Naive thymus-derived CD4-positive, alpha-beta T cell (primary cell): Measurements from ENCODE around the gene SERHL2. TPM values are rescaled to one million over a fixed set of nuclear protein-coding genes. Genes with fewer than 3 reads are reported as not detected.
"Not testable (repeated sequence)": the region's sequence is repeated elsewhere in the genome, so short reads cannot be mapped to it uniquely, and the experiment has no call there.

ENCODE experiments used
- ATAC-seq: fragments of 150-1000 bp; cut with Tn5 transposase; 2 replicates; pipeline ENCODE4 v1.10.0; 2021; ENCODE audit warnings: mild to moderate bottlenecking, moderate library complexity
- CTCF ChIA-PET: fragments of 350-600 bp; sonication (Branson Sonifier 250); formaldehyde crosslinking; loops from one replicate; lab custom pipeline; 2021; ENCODE audit warnings: antibody characterized with exemption; lab: Charles Lee
- POLR2A ChIA-PET: fragments of 350-600 bp; sonication (Branson Sonifier 250); formaldehyde crosslinking; loops from one replicate; lab custom pipeline; 2021; ENCODE audit warnings: antibody characterized with exemption, inconsistent platforms; lab: Charles Lee
- DNase-seq, 9 donors: peaks; one replicate each; pipeline versions ENCODE4 v3.0.0 to v3.0.0-alpha.2; 2020 to 2022; ENCODE audit warnings: mixed read lengths in 1 of 9
- H3K27ac ChIP-seq: one replicate; pipeline ENCODE4 v1.7.0; 2013; ENCODE audit warnings: mild to moderate bottlenecking, low read depth, low read length, moderate library complexity
- H3K27me3 ChIP-seq, 2 donors: one replicate each; pipeline ENCODE4 v1.7.0; 2013; ENCODE audit warnings: low read length in 2 of 2, mild to moderate bottlenecking in 2 of 2, moderate library complexity in 2 of 2; ENCODE audit not compliant: control insufficient read depth in 2 of 2, insufficient read depth in 2 of 2
- H3K36me3 ChIP-seq, 3 experiments: 1 replicate in 2 of 3; 2 replicates in 1 of 3; pipeline ENCODE4 v1.7.0; 2013; ENCODE audit warnings: low read length in 3 of 3, mild to moderate bottlenecking in 3 of 3, moderate library complexity in 1 of 3; ENCODE audit not compliant: insufficient read depth in 3 of 3, control insufficient read depth in 2 of 3
- H3K4me1 ChIP-seq, 2 donors: one replicate each; pipeline ENCODE4 v1.7.0; 2013; ENCODE audit warnings: low read length in 2 of 2, mild to moderate bottlenecking in 2 of 2, moderate library complexity in 1 of 2; ENCODE audit not compliant: control insufficient read depth in 2 of 2, insufficient read depth in 2 of 2
- H3K4me3 ChIP-seq: 2 replicates; pipeline ENCODE4 v1.7.0; 2013; ENCODE audit warnings: mild to moderate bottlenecking, low read length
- H3K9me3 ChIP-seq, 3 experiments: 1 replicate in 2 of 3; 2 replicates in 1 of 3; pipeline ENCODE4 v1.7.0; 2013; ENCODE audit warnings: low read length in 3 of 3; ENCODE audit not compliant: control insufficient read depth in 2 of 3
- H3K27ac Mint-ChIP-seq, 9 donors: one replicate each; pipeline ENCODE4 v1.8.0; 2020 to 2022; ENCODE audit warnings: mixed read lengths in 9 of 9, mild to moderate bottlenecking in 8 of 9, moderate library complexity in 5 of 9, inconsistent platforms in 2 of 9
- H3K27me3 Mint-ChIP-seq, 5 donors: one replicate each; pipeline ENCODE4 v1.8.0; 2021 to 2022; ENCODE audit warnings: mixed read lengths in 5 of 5, mild to moderate bottlenecking in 1 of 5
- H3K36me3 Mint-ChIP-seq, 5 donors: one replicate each; pipeline ENCODE4 v1.8.0; 2020 to 2022; ENCODE audit warnings: mixed read lengths in 5 of 5, mild to moderate bottlenecking in 3 of 5, inconsistent platforms in 1 of 5
- H3K4me1 Mint-ChIP-seq, 7 donors: one replicate each; pipeline ENCODE4 v1.8.0; 2020 to 2022; ENCODE audit warnings: mixed read lengths in 7 of 7, mild to moderate bottlenecking in 3 of 7, inconsistent platforms in 1 of 7
- H3K4me3 Mint-ChIP-seq, 10 donors: one replicate each; pipeline ENCODE4 v1.8.0; 2020 to 2022; ENCODE audit warnings: mild to moderate bottlenecking in 10 of 10, mixed read lengths in 10 of 10, moderate library complexity in 6 of 10, inconsistent platforms in 2 of 10
- H3K9me3 Mint-ChIP-seq, 11 donors: one replicate each; pipeline ENCODE4 v1.8.0; 2020 to 2022; ENCODE audit warnings: mixed read lengths in 11 of 11, mild to moderate bottlenecking in 4 of 11, inconsistent platforms in 1 of 11, moderate library complexity in 1 of 11
- intact Hi-C, 2 donors: fragments of 100-400 bp; cut with micrococcal nuclease; formaldehyde crosslinking; loops; one replicate each; pipeline ENCODE4 v1.15.1; 2023
- polyA plus RNA-seq, 2 donors: library from polyadenylated mRNA; unstranded; fragments of 300-500 nt; fragmentation: Illumina TruSeq; gene quantifications; one replicate each; pipeline ENCODE4 v1.2.3, GENCODE V29; 2021
- total RNA-seq, 6 experiments: library from RNA in 5 of 6; stranded (reverse) in 5 of 6; gene quantifications; 1 replicate in 5 of 6; 2 replicates in 1 of 6; pipeline ENCODE4 v1.2.3 and lab custom pipeline; 2021 to 2026

The SERHL2 gene
- total and polyA plus RNA-seq, 7 experiments from 2014 or later: 0.25 to 1.0 (median 0.47) TPM; not detected in 1

DNA sequence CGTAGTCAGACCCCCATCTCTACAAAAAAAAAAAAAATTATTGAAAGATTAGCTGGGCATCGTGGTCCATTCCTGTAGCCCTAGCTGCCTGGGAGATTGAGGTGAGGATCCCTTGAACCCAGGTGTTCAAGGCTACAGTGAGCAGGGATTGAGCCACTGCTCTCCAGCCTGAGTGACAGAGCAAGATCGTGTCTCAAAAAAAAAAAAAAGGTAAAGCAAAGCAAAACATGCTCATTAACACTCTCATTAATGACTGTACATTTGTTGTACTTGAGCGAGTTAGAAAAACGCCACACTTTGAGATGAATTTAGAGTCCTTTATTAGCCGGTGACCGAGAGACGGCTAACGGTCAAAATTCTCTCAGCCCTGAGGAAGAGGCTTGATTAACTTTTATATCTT is 6.2 kb upstream of the SERHL2 start:
- intact Hi-C loops: no loop called here
- ATAC-seq: no peak
- H3K4me1 Mint-ChIP-seq: peaks cover 0 to 12% (median 4%) of the 10 kb centered on the region in 7 donors
- H3K4me1 ChIP-seq: peaks cover 0 to 4% of the 10 kb centered on the region in 2 donors
- H3K36me3 ChIP-seq: no peaks in the 10 kb centered on the region
- H3K27ac ChIP-seq: no peak overlapping the region
- no peak overlapping the region for H3K4me3 Mint-ChIP-seq
- H3K27me3 Mint-ChIP-seq: peaks cover 0 to 6% (median 0%) of the 10 kb centered on the region in 5 donors
- H3K9me3 Mint-ChIP-seq: peaks cover 0 to 10% (median 0%) of the 10 kb centered on the region in 11 donors
- H3K4me3 ChIP-seq: no peak overlapping the region
- H3K27ac Mint-ChIP-seq: no peak overlapping the region
- H3K36me3 Mint-ChIP-seq: no peaks in the 10 kb centered on the region
- CTCF ChIA-PET: no interaction called here
- no peaks in the 10 kb centered on the region for H3K9me3 ChIP-seq
- no peak for DNase-seq
- POLR2A ChIA-PET: interaction anchor here (0.7 kb wide), 1 partner anchor 126 kb away, joined by 3 read pairs; no protein-coding TSS in a partner anchor
- H3K27me3 ChIP-seq: no peaks in the 10 kb centered on the region

GRCh38 chr22:42548126-42548525 is 5.6 kb upstream of the SERHL2 start:
- H3K36me3 ChIP-seq, H3K36me3 Mint-ChIP-seq, DNase-seq, H3K27me3 ChIP-seq, H3K27ac Mint-ChIP-seq, intact Hi-C loops, H3K27me3 Mint-ChIP-seq, H3K4me3 Mint-ChIP-seq, H3K9me3 Mint-ChIP-seq, H3K4me1 ChIP-seq, ATAC-seq, H3K27ac ChIP-seq, H3K9me3 ChIP-seq, H3K4me3 ChIP-seq: not testable (repeated sequence)
- ChIA-PET POLR2A (interaction anchor here (1.1 kb wide), 1 partner anchor 66 kb away, joined by 3 read pairs; the partner anchor contains the start of gene POLDIP3), CTCF (interaction anchor here (1.3 kb wide), 1 partner anchor 103 kb away, joined by 3 read pairs; no protein-coding TSS in a partner anchor)
- peaks cover 0 to 14% (median 7%) of the 10 kb centered on the region in 7 donors for H3K4me1 Mint-ChIP-seq

- ChIA-PET POLR2A (interaction anchor here (1.1 kb wide), 1 partner anchor 66 kb away, joined by 3 read pairs; the partner anchor contains the start of gene POLDIP3), CTCF (interaction anchor here (1.3 kb wide), 1 partner anchor 104 kb away, joined by 3 read pairs; no protein-coding TSS in a partner anchor)
- ATAC-seq: no peak
- Mint-ChIP-seq H3K27me3 (peaks cover 0 to 6% (median 0%) of the 10 kb centered on the region in 5 donors), H3K4me3 (no peak overlapping the region), H3K27ac (peak overlapping the region in 1 of 9 donors; percentile 46), H3K9me3 (peaks cover 0 to 10% (median 0%) of the 10 kb centered on the region in 11 donors), H3K36me3 (no peaks in the 10 kb centered on the region), H3K4me1 (peaks cover 0 to 15% (median 9%) of the 10 kb centered on the region in 7 donors)
- H3K4me3 ChIP-seq: no peak overlapping the region
- H3K4me1 ChIP-seq: peaks cover 0 to 4% of the 10 kb centered on the region in 2 donors
- H3K9me3 ChIP-seq: no peaks in the 10 kb centered on the region
- no peak for DNase-seq
- no peak overlapping the region for H3K27ac ChIP-seq
- no peaks in the 10 kb centered on the region for H3K27me3 ChIP-seq
- intact Hi-C loops: no loop called here
- no peaks in the 10 kb centered on the region for H3K36me3 ChIP-seq
Measured at GRCh38 chr22:42548597-42549330, 5.0 kb upstream of the SERHL2 start.

DNA sequence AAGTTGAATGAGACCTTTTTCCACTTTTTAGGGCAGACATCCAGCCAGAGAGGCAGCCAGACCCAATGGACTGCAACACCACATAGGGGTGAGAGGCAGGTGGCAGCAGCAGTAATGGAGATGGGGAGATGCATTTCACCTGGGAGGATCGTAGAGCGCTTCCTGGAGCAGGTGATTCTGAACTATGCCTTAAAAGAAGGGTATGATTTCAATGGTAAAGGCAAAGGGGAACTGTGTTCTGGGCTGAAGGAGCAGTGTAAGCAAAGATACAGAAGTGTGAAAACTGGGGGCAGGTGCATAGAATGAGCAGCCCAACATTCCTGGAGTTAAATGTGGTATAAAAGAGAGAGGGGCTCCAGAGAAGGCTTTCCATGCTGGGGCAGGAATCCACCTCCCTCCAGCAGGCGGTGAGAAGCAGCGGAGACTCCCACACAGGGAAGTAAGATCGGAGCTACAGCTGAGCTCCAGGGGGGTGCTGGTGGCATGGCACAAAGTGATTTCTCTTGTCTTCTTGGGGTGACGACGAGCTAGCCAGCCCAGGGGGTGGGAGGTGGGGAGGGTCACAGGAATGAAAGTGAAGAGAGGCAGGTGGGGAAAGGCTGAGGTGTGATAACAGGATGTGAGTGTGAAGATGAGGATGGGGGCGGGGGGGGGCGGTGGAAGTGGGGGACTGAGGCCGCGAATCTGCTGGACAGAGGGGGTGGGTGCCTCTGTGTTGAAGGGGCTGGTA is 4.3 kb upstream of the SERHL2 start:
- intact Hi-C loops: loop anchor here (5.0 kb wide), 3 partner anchors 32 to 377 kb away; partner anchors contain the start of gene RRP7A (in 1 of the 2)
- Histone ChIP-seq H3K9me3 (no peaks in the 10 kb centered on the region), H3K4me1 (peaks cover 0 to 4% of the 10 kb centered on the region in 2 donors), H3K36me3 (no peaks in the 10 kb centered on the region), H3K4me3 (no peak overlapping the region), H3K27ac (no peak overlapping the region), H3K27me3 (no peaks in the 10 kb centered on the region)
- H3K27ac Mint-ChIP-seq: peak overlapping the region in 1 of 9 donors; percentile 46
- CTCF ChIA-PET: no interaction called here
- peaks cover 0 to 6% (median 0%) of the 10 kb centered on the region in 5 donors for H3K27me3 Mint-ChIP-seq
- peaks cover 0 to 16% (median 9%) of the 10 kb centered on the region in 7 donors for H3K4me1 Mint-ChIP-seq
- ATAC-seq (no peak), DNase-seq (no peak)
- POLR2A ChIA-PET: no interaction called here
- no peaks in the 10 kb centered on the region for H3K36me3 Mint-ChIP-seq
- H3K9me3 Mint-ChIP-seq: peaks cover 0 to 10% (median 0%) of the 10 kb centered on the region in 11 donors
- H3K4me3 Mint-ChIP-seq: no peak overlapping the region

DNA sequence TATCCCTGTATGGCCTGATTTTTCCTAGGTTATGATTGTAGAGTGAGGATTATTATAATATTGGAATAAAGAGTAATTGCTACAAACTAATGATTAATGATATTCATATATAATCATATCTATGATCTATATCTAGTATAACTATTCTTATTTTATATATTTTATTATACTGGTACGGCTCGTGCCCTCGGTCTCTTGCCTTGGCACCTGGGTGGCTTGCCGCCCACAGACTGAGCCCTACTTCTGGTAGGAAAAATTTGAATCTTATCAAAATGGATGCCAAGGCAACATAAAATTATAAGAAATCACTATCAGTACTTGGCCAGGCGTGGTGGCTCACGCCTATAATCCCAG is 1.5 kb upstream of the SERHL2 start:
- H3K9me3 ChIP-seq, H3K36me3 Mint-ChIP-seq, ATAC-seq, H3K27me3 Mint-ChIP-seq, H3K27ac ChIP-seq, H3K4me3 ChIP-seq, H3K27me3 ChIP-seq, H3K4me1 ChIP-seq, POLR2A ChIA-PET, DNase-seq, H3K9me3 Mint-ChIP-seq, H3K36me3 ChIP-seq: not testable (repeated sequence)
- peak overlapping the region in 1 of 9 donors; percentile 65 for H3K27ac Mint-ChIP-seq
- CTCF ChIA-PET: interaction anchor here (0.6 to 0.8 kb wide), 3 partner anchors 10 to 386 kb away, joined by 3 read pairs; no protein-coding TSS in a partner anchor
- intact Hi-C loops: loop anchor here (2.0 to 5.0 kb wide), 7 partner anchors 19 to 585 kb away; partner anchors contain the start of genes POLDIP3 (in 1 of the 2) and RRP7A (in 1 of the 2)
- peaks cover 0 to 16% (median 9%) of the 10 kb centered on the region in 7 donors for H3K4me1 Mint-ChIP-seq
- H3K4me3 Mint-ChIP-seq: peak overlapping the region; percentile 26 to 90 (median 72)

DNA sequence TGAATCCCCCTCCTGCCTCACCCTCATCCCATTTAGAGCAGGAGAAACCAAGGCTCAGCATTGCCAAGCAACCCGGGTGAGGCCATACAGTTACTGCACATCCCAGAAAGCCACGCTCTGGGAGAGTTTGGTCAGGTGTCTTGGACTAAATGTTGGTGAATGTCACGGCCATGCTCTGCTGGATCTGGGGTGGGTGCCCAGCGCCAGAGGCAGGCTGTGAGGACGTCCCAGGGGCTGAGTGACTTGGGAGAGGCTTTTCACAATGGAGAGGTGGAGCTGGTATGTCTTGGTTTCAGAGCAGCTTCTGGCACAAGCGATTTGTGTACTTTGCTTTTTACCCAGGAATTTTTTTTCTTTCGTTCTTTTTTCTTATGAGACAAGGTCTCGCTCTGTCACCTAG is 6.6 kb downstream of the SERHL2 start:
- intact Hi-C loops: no loop called here
- Histone ChIP-seq H3K27ac (no peak overlapping the region), H3K27me3 (no peaks in the 10 kb centered on the region), H3K4me1 (no peaks in the 10 kb centered on the region), H3K36me3 (no peaks in the 10 kb centered on the region), H3K4me3 (no peak overlapping the region), H3K9me3 (no peaks in the 10 kb centered on the region)
- ChIA-PET POLR2A (interaction anchor here (0.6 kb wide), 2 partner anchors 90 to 843 kb away, joined by 3 to 4 read pairs; no protein-coding TSS in a partner anchor), CTCF (interaction anchor here (1.6 kb wide), 1 partner anchor 9 kb away, joined by 3 read pairs; no protein-coding TSS in a partner anchor)
- H3K4me3 Mint-ChIP-seq: no peak overlapping the region
- ATAC-seq: no peak
- no peaks in the 10 kb centered on the region for H3K9me3 Mint-ChIP-seq
- DNase-seq: no peak
- peaks cover 0 to 8% (median 4%) of the 10 kb centered on the region in 7 donors for H3K4me1 Mint-ChIP-seq
- H3K36me3 Mint-ChIP-seq: peaks cover 0 to 4% (median 0%) of the 10 kb centered on the region in 5 donors
- H3K27me3 Mint-ChIP-seq: no peaks in the 10 kb centered on the region
- H3K27ac Mint-ChIP-seq: no peak overlapping the region
